Measurements from ENCODE around the gene HPS3.

HPS3 gene

DNA sequence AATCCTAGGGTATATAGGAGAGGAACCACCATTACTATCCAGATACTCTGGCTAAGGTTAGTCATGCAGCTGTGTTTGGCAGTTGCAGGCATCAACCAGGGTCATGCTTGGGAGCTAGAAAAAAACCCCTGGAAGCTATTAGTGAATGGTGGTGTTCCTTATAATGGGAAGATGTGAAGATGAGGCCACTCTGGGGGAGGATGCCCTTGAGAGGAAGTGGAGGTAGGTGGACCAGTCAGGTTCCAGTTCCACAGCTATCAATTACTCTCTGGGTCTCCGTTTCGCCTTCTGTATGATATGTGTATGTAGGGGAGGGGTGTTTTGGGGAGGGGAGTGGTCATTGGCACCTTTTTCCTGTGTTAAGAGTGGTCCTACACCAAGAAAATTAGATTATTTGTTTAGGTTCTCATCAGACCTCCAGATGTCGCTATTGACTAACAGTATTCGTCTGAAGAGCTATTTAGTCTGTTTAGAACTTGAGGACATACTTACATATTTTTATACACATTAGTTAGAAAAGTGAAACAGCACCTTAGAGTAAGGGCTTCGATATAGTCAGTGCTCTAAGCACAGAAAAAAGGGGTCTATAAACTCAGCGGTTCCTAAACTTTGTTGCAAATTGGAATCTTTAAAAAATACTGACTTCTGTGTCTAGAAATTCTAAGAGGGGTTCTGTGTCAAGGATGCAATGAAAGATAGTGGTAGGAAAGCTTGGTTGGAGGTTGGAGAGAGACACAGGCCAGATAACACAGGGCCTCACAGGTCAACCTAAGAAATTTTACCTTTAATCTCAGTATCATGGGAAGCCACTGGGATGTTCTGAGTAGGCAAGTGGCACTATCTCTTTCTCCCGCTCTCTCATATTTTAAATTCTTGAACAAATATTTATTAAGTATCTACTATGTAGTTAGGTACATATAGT, 9.1 kb upstream of the HPS3 start:
- no peak for DNase-seq

DNA sequence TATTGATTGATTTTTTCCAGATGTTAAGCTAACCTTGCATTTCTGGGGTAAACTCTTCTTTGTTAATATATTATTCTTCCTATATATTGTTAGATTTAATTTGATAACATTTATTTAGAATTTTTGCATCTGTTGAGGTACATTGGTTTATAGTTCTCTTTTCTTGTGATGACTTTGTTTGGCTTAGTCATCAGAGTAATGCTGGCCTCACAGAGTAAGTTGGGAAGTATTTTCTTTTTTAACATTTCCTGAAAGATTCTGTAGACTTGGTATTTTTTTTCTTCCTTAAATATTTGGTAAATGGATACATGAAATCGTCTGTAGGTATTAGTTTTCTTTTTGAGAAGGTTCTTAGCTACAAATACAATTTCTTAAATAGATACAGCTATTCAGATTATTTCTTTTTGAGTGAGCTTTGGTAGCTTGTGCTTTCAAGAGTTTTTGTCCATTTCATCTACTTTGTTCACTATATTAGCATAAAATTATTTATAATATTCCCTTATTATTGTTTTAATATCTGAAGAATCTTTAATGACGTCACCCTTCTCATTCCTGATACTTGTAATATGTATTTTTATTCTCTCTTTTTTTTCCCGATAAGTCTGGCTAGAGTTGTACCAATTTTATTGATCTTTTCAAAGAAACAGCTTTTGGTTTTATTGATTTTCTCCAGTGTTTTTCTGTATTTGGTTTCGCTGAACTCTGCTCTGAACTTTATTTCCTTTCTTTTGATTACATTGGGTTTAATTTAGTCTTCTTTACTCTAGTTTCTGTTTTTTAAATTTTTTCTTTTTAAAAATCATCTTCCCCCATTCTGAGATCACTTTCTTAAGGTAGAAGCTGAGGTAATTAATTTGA, 6.5 kb upstream of the HPS3 start:
- DNase-seq, result no peak

DNA sequence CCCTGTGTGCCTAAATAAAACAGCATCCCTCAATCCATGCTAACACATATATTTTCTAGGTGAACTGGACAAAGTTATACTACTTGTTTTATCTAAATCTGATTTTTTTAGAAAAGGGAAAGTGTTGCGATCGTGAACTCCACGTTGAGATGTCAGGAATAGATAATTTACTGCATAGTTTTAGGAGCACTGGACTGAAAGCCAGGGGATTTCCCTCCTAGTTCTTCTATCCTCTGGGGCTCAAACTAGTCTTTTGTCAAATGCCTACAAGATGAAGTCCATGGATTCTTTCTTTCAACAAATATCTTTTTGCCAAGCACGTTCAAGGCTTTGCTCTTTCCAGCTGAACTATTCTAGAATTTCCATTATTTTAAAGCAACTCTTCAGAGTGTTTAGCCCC, 617 bp upstream of the HPS3 start:
- no peak for DNase-seq

DNA sequence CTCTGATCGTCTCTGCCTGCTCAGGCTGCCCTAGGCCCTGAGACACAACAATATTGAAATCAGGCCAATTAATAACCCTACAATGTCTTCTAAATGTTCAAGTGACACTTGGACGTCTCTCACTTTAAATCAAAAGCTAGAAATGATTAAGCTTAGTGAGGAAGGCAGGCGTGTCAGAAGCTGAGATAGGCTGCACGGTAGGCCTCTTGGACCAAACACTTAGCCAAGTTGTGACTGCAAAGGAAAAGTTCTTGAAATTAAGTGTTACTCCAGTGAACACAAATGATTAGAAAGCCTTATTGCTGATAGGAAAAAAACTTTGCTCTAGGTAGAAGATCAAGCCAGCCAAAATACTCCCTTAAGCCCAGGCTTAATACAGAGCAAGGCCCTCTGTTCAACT, 2.2 kb downstream of the HPS3 start:
- no peak for DNase-seq

DNA sequence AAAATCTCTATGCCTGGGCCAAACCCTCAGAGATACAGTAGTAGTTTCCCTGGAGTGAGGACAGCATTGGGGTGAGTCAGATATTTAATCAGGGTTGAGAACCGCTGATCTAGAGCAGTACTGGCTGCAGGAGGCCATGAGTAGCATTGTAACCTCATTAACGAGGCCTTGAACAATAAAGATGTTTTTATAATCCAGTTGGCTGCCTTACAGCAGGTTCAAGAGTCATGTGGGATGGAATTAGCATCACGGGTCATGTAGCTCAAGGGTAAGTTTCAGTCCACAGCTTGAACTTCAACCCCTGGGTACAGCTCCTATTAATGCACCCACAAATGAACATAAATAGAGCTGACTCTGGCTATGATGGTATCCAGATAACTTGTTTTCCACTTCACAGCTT, 5.1 kb downstream of the HPS3 start:
- DNase-seq, result no peak

DNA sequence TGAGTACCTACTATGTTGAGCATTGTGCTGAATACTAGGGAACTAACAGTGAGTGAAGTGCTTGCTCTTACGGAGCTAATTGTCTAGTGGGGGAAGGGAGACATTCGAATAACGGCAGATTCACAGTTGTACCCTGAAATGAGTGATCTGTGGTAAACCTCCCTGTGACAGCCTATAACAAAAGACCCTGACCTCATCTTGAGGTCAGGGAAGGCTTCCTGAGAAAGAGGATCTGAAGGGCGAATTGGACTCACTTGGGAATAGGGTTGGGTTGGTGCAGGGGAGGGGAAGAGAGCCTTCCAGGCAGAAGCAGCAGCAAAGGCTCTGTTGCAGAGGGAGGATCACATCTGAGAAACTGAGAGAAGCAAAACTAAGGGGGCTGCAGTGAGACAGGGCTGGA, 13.2 kb downstream of the HPS3 start:
- DNase-seq, result no peak

DNA sequence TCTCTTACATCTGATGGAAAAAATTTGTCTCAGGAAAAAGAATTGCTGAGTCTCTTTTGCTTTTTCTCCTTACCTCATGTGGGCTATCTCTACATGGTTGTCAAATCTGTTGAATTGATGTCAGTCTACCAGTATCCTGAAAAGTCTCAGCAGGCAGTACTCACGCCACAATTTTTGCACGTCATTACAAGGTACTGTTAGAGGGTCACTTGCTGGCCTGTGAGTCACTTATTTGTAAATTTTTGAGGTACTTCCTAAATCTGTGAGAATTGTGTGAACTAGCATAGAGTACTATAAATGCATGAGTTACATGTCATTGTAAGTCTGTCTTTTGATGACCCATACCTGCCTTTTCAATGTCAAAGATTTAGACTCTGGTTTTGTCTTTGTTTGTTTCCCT, 15.9 kb downstream of the HPS3 start:
- no peak for DNase-seq

DNA sequence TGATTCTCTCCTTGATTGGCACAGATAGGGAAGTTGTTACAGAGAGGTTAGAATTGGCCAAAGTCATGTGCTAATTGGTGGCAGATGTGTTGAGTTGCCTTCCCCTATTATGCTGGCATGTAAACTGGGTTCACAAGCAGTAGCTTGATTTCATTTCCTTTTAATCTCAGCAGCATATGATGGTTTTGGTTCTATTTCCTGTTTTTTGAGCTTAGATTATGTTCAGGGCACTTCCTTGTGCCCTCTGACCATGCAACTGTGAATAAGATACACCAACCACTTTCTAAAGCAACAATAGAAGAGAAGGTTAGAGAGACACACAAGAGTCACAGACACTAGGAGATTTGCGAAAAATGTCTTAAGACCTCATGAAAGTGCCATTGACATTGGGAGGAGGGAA, 16.5 kb downstream of the HPS3 start:
- DNase-seq, result no peak

DNA sequence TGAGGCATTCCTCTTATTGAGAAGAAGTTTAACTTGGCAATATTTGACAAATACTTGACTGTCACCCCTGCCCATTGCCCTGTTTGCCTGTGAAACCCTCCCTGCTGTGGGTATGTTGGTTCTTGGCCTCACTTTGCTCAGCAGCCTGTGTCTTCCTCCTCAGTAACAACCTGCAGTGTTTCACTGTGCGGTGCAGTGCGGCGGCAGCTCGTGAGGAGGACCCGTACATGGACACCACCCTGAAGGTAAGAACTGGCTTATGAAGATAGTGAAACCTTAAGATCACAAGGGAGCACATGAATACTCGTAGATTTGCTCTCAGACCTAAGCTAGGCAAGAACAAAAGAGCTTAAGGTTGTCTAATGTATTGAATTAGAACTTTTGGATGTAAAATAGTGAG, 21.0 kb downstream of the HPS3 start:
- no peak for DNase-seq

DNA sequence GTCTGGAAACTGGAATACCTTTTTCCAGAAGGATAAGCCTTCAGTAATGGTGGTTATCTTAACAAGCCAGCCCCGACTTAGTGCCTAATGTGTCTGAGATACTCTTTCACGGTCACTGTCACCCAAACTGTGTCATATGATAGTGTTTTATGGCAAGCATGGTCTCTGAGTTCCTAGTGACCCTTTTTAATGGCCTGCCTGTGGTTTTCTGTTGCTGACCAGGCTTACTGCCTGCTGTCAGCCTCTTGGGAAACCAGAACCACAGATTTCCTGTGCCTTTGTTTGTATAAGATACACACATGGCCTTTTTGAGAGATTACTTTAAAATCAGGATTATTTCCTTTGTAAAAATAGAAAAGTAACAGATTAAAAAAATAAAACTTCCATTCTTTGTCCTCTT, 22.4 kb downstream of the HPS3 start:
- no peak for DNase-seq

DNA sequence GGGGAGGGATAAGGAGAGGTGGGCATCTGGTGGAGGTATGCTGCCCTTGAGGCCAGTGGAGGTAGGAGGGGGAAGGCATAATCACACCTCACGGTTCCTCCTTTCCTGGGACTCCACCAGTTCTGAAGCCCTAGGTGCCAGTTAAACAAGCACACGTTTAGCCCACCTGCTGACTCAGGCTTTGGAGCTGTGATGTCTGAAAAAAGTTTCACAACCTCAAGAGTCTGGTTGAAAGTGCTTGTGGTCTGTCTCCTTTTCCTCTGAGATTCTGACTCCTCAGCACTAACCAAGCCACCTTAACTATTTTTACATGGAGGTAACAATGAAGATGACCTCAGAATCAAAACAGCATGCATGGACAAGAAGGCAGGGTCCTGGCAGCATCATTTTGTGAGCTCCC, 23.0 kb downstream of the HPS3 start:
- no peak for DNase-seq

DNA sequence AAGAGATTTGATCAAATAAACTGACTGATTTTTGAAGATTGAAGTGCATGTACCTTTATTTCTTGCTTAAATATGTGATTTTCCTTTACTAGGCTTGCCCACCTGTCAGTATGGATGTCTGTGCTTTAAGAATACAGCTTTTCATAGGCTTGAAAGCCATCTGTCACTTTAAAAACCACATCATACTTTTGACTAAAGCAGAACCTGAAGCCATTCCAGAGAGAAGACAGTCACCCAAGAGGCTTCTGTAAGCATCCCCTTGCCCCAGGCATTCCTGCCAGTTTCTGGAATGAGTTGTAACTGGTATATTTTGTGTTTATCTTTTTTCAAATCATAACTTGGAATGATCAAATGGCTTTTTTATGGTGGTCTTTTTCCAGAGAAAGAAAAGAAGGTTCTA, 24.0 kb downstream of the HPS3 start:
- no peak for DNase-seq

DNA sequence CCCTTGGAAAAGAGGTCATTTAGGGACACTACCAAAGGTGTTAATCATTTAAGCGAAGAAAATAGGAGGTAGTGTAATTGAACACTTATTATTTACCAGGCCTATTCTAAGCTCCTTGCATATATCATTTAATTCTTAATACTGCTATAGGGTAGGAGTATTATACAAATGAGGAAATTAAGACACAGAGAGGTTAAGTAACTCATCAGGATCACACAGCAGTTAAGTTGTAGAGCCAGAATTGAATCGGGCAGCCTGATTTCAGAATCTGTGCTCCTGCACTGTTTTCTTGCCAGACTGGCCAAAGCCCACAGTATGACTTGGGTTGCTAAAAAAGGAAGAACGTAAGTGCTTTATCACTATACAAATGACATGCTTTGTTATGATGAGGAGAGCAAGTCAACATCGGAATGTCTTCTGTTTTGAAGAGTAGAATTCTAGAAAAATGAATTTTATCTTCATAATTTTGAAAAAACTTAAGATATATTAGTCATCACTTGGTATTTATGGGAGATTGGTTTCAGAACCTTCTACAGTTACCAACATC, 31.4 kb downstream of the HPS3 start:
- DNase-seq, result no peak

DNA sequence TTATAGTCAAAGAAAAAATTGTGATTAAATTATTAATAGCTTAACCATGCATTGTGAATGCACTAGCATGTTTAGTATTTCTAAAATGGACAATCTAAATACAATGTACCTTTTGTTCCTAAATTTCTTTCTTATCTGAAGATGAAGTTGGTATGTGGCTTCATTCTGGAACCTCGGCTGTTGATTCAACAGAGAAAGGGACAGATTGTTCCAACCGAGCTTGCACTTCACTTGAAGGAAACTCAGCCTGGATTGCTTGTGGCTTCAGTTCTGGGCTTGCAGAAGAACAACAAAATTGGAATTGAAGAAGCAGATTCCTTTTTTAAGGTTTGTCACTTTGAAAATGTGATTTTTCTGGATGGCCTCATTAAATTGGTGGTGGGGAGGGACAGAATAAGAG, 32.6 kb downstream of the HPS3 start:
- no peak for DNase-seq

DNA sequence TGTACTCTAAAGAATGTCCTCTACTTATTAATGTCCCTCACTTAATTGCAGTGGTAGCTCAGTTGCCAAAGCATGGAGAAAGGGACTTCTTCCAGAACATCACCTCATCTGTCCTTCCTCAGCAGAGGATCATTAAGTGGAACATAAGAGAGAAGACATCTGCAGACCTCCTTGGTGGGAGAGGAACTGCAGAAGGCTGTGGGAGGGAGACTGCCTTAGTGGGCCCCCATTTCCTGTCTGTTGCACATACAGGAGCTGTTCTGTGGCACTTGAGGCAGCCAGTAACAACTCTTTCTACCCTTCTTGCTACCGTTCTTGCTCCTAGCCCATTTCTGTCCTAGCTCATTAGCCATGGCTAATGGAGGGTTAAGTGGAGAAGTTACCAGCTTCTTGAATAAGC, 33.6 kb downstream of the HPS3 start:
- no peak for DNase-seq

DNA sequence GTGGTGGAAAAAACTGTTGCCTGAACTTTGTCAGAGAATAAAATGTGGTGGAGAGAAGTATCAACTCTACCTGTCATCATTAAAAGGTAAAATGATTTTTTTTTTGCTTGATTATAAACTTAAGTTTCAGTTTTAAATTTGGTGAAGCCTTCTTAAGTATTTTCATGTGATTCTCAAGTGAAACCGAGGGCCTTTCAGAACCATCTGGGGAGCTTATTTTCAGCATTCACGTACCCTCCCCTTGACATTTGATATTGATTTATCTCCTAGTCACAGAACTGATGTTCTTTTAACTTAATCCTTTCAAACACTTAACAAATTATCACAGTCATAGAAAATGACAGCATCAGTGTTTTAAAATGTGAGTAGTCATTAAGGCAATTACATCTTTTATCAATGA, 38.5 kb downstream of the HPS3 start:
- no peak for DNase-seq

DNA sequence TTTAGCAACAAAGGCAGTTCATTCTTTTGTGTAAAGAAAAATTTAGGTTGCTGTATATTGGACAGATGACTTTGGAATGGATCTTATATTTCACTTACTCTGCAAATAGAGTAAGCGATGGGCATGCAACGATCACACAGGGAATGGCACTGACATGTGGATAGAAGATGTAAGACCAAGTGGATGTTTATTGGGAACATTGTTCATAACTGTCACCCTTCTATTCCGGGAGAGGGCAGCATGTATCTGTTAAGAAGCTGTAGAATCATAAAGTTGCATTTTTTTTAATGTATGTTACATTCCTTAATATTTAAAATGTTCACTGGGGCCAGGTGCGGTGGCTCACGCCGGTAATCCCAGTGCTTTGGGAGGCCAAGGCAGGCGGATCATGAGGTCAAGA, 41.2 kb downstream of the HPS3 start:
- DNase-seq, result no peak

DNA sequence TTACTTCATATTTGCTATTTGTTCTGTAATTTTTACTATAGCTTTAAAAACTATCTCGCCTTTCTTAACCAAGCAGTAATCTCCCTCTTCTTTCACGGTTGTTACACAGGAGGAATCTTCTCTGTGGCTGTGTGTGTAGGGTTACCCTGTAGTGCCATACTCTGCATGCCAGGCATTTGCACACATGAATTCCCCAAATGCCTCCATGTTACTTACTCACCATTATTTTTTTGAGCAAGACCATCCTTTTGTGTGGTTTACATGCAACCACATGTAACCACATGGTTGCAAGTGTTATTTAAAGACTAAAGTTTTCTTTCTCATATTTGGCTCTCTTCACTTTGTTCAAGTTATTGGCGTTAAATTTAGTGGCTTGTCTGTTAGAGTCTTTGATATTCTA, 45.5 kb downstream of the HPS3 start:
- DNase-seq, result no peak

DNA sequence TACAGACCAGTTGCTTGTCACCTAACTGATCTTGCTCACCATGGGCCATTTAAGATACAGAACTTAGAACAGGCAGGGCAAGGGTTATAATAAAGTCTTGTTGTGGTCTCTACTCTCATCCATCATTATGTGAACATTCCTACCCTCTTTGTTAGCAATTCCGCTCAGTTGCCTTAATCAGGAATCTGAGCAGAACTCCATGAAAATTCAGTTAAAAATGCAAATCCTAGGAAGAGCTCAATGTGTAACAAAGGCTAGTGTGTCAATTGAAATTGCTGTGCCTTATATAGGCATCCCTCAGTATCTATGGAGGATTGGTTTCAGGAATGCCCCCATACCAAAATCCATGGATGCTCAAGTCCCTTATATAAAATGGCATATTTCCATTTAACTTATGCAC, 47.7 kb downstream of the HPS3 start:
- no peak for DNase-seq

DNA sequence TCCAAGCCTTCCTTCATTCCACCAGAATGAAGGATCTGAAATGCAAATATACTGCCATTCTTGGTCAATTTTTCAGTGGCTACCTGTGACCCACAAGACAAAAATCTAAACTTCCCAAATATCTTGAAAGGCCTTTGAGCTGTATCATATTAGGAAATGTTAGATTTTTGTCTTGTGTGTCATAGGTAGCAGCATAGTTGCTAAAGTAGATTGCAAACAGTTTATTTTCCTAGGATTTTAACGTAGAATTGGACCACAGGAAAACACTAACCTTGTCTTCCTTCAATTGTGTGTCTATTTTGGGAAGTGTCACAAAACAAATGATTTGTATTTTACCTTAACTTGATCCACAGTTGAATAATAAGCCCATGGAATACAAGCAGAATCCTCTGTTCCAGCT, 49.8 kb downstream of the HPS3 start:
- DNase-seq, result no peak

DNA sequence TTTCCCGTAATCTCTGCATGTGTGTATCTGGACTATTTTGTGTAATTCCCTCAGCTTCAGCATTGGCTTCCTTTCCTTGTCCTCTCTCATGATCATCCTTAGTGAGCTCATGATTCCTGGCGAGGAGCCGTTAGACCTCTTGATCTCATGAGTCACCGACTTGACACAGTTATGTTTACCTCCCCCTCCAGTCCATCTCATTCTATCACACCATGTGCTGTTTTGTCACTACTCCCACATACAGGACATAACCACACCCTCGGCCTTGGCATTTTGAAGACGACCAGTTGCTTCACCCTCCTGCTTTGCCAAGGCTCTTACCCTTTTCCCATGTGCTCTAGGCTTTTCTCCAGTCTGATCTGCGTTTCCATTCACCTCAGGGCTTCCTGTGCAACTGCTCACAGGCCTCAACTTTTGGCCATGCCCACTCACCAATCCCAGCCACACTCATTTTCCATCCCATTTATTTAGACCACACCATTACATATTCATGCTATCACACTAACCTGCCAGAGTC, 50.7 kb downstream of the HPS3 start:
- no peak for DNase-seq

DNA sequence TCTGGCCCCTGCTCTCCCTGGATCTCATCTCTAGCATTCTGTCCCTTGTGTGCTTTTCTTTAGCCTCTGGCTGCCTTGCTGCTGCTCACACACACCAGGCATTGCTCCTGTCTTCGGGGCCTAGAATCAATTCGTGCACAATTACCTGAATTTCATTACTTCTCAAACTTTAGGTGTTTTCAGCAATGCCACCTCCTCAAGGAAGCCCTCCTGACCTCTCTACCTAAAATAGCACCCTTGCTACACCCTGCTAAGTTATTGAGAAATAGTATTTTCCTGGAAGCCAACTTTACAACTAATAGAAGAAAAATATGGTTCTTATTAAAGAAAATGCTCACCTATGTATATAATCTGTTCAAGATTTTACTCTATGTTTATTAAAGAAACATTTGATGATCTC, 51.7 kb downstream of the HPS3 start:
- DNase-seq, result no peak

DNA sequence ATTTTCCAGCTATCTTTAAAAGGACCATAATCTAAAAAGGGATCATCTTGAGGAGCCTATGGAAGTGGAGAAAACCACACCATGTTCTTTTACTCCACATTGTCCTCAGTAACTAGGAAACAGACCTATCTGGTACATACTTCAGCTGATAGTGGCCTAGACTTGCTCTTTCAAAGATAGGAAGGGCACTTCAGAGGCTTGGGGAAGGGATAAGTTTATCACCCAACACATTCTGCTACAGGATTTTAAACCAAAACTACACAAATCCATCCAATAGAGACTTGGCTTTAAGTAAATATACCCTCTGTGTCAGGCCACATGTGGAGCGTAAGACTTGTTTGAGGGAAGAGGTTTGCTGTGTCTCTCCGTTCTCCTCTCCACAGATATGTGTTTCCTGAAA, 56.8 kb downstream of the HPS3 start:
- DNase-seq, result no peak

DNA sequence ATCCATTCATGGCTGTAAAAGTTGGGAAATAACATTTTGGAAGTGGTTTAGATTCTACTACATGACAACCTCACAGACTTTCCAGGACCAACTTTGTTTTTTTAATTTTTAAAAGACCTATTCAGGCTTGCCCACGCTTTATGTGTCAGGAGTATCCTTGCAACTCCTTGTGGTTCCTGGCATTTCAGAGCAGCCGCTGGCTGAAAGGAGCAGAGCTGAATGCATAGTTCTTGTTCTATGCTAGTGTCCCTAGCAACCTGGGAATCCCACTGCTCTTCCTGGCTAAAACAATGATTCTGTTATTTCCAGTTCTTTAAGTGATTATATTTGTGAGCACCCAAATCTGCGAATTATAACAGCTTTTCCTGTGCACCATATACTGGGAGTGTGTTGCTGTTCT, 57.3 kb downstream of the HPS3 start:
- DNase-seq, result no peak

Measured in stimulated activated CD4-positive, alpha-beta T cell treated with anti-CD3 and anti-CD28 coated beads, Interleukin-12 subunit alpha, Interleukin-12 subunit beta, amount 100 ng/mL, for 4 hours (primary cell).